Skin epidermis (tissue), 12 donors: ENCODE measurements around the gene DNAJC15.

Source experiments
- H3K27ac ChIP-seq, 21 experiments: fragments of 200-600 bp; sonication (generic) in 11 of 21; one replicate each; pipeline ENCODE4 v1.5.0; 2020; ENCODE audit warnings: mild to moderate bottlenecking in 3 of 21, inconsistent platforms in 2 of 21, moderate library complexity in 2 of 21
- H3K4me3 ChIP-seq, 7 experiments: fragments of 200-600 bp; sonication (generic) in 2 of 7; one replicate each; pipeline ENCODE4 v1.5.0; 2020; ENCODE audit warnings: inconsistent platforms in 2 of 7, mild to moderate bottlenecking in 2 of 7, moderate library complexity in 1 of 7

Gene DNAJC15

GRCh38 chr13:43139211-43139610 lies 115.8 kb downstream of the DNAJC15 start:
- Histone ChIP-seq H3K4me3 (no peak overlapping the region), H3K27ac (no peak overlapping the region)

GRCh38 chr13:43139921-43140320 lies 116.5 kb downstream of the DNAJC15 start:
- no peak overlapping the region for H3K4me3 ChIP-seq
- no peak overlapping the region for H3K27ac ChIP-seq

- Histone ChIP-seq H3K27ac (no peak overlapping the region), H3K4me3 (no peak overlapping the region)
Observed at GRCh38 chr13:43140985-43141384, 117.6 kb downstream of the DNAJC15 start.

GRCh38 chr13:43141685-43142084 lies 118.3 kb downstream of the DNAJC15 start:
- Histone ChIP-seq H3K4me3 (no peak overlapping the region), H3K27ac (no peak overlapping the region)

GRCh38 chr13:43143591-43143990 lies 120.2 kb downstream of the DNAJC15 start:
- no peak overlapping the region for H3K4me3 ChIP-seq
- H3K27ac ChIP-seq: no peak overlapping the region

- no peak overlapping the region for H3K27ac ChIP-seq
- H3K4me3 ChIP-seq: no peak overlapping the region
Observed at GRCh38 chr13:43145534-43146196, 122.3 kb downstream of the DNAJC15 start.

- H3K27ac ChIP-seq: no peak overlapping the region
- no peak overlapping the region for H3K4me3 ChIP-seq
Observed at GRCh38 chr13:43146400-43146799, 123.0 kb downstream of the DNAJC15 start.

- no peak overlapping the region for H3K27ac ChIP-seq
- H3K4me3 ChIP-seq: no peak overlapping the region
Observed at GRCh38 chr13:43150369-43151207, 127.2 kb downstream of the DNAJC15 start.

GRCh38 chr13:43153436-43154090 lies 130.2 kb downstream of the DNAJC15 start:
- Histone ChIP-seq H3K4me3 (no peak overlapping the region), H3K27ac (no peak overlapping the region)

GRCh38 chr13:43154156-43154651 lies 130.8 kb downstream of the DNAJC15 start:
- H3K4me3 ChIP-seq: no peak overlapping the region
- no peak overlapping the region for H3K27ac ChIP-seq

GRCh38 chr13:43154839-43155238 lies 131.5 kb downstream of the DNAJC15 start:
- Histone ChIP-seq H3K27ac (no peak overlapping the region), H3K4me3 (no peak overlapping the region)

- Histone ChIP-seq H3K4me3 (no peak overlapping the region), H3K27ac (no peak overlapping the region)
Observed at GRCh38 chr13:43156916-43157315, 133.5 kb downstream of the DNAJC15 start.

GRCh38 chr13:43157796-43158195 lies 134.4 kb downstream of the DNAJC15 start:
- no peak overlapping the region for H3K27ac ChIP-seq
- H3K4me3 ChIP-seq: no peak overlapping the region

- Histone ChIP-seq H3K4me3 (no peak overlapping the region), H3K27ac (no peak overlapping the region)
Observed at GRCh38 chr13:43158516-43158915, 135.1 kb downstream of the DNAJC15 start.

- no peak overlapping the region for H3K27ac ChIP-seq
Observed at GRCh38 chr13:43159026-43159461, 135.7 kb downstream of the DNAJC15 start.

More at GRCh38 chr13:43159026-43159461, 135.7 kb downstream of the DNAJC15 start:
- no peak overlapping the region for H3K4me3 ChIP-seq
